A172 (cell line): Measurements from ENCODE around the gene CHMP4A. TPM values are rescaled to one million over a fixed set of nuclear protein-coding genes. Genes with fewer than 3 reads are reported as not detected.

Experiments
- DNase-seq: peaks from one replicate; pipeline ENCODE4 v3.0.0-alpha.2; 2015; ENCODE audit warnings: low spot score
- total RNA-seq: library from RNA; depleted of rRNA; stranded (reverse); fragments of >200 nt; shearing (Covaris generic); gene quantifications from 2 replicates; pipeline ENCODE4 v1.2.3, GENCODE V29; 2014

CHMP4A gene
- total RNA-seq, 1 experiment from 2014 or later, result 38.1 TPM

GRCh38 chr14:24179961-24180796 lies 33.1 kb downstream of the CHMP4A start:
- DNase-seq, result peak; percentile 26

GRCh38 chr14:24179294-24179960 lies 33.9 kb downstream of the CHMP4A start:
- no peak for DNase-seq

GRCh38 chr14:24178399-24179178 lies 34.7 kb downstream of the CHMP4A start:
- DNase-seq, result no peak

- DNase-seq, result no peak
Measured at GRCh38 chr14:24177891-24178290, 35.4 kb downstream of the CHMP4A start.

- DNase-seq, result no peak
Measured at GRCh38 chr14:24177041-24177825, 36.1 kb downstream of the CHMP4A start.

GRCh38 chr14:24176599-24176998 lies 36.7 kb downstream of the CHMP4A start:
- DNase-seq, result no peak

- DNase-seq, result no peak
Measured at GRCh38 chr14:24172871-24173281, 40.4 kb downstream of the CHMP4A start.

GRCh38 chr14:24172261-24172860 lies 40.9 kb downstream of the CHMP4A start:
- DNase-seq, result no peak

GRCh38 chr14:24171422-24172260 lies 41.6 kb downstream of the CHMP4A start, which contains the start of gene REC8:
Gene REC8 (plus strand): TSS chr14:24172080. CDS start chr14:24172553, 473 bp downstream.
- DNase-seq, result no peak

GRCh38 chr14:24167469-24168114 lies 45.7 kb downstream of the CHMP4A start:
- DNase-seq, result no peak

GRCh38 chr14:24165785-24166184 lies 47.5 kb downstream of the CHMP4A start:
- DNase-seq, result no peak

GRCh38 chr14:24164518-24164991 lies 48.7 kb downstream of the CHMP4A start:
- DNase-seq, result no peak

- DNase-seq, result no peak
Measured at GRCh38 chr14:24162093-24162492, 51.2 kb downstream of the CHMP4A start.

GRCh38 chr14:24160850-24161804 lies 52.2 kb downstream of the CHMP4A start, which contains the start of gene IRF9:
Gene IRF9 (plus strand): TSS chr14:24161265. CDS start chr14:24162145, 880 bp downstream.
- DNase-seq, result peak; percentile 89

- DNase-seq, result no peak
Measured at GRCh38 chr14:24160499-24160849, 52.8 kb downstream of the CHMP4A start.

GRCh38 chr14:24159777-24160498 lies 53.4 kb downstream of the CHMP4A start:
- DNase-seq, result no peak
